ENCODE data around the gene TMEM47. TPM values are rescaled to one million over a fixed set of nuclear protein-coding genes. Genes with fewer than 3 reads are reported as not detected.

Gene TMEM47
- total and polyA plus RNA-seq, 2 of the 4 experiments (the other 2 are of a cell fraction), result 51.5 to 105 TPM

- Histone ChIP-seq H3K27ac (ENCODE audit: insufficient read depth, low read length) (no peak overlapping the region), H4K91ac (ENCODE audit: insufficient read depth, low read depth, low read length) (no peak overlapping the region), H2AK9ac (replicated peaks; ENCODE audit: low read depth, low read length, poor library complexity) (no peak overlapping the region), H2AFZ (replicated peaks; ENCODE audit: low read length, poor library complexity) (no peak overlapping the region), H3K4ac (ENCODE audit: low read depth, low read length) (no peak overlapping the region), H3K4me3 (ENCODE audit: insufficient read depth, low read depth, low read length) (no peak overlapping the region), H3K79me1 (ENCODE audit: low read depth in 1 of 2, low read length in 2 of 2) (peaks cover 3 to 4% of the 10 kb centered on the region in 2 experiments; a peak in 2 of 4 replicates), H2BK20ac (ENCODE audit: low read depth, low read length) (no peak overlapping the region), H3K14ac (replicated peaks; ENCODE audit: low read depth, low read length) (no peak overlapping the region), H2BK15ac (ENCODE audit: low read depth, low read length) (no peak overlapping the region), H3K9me3 (ENCODE audit: control insufficient read depth, insufficient read depth, low read length) (no peaks in the 10 kb centered on the region), H4K5ac (ENCODE audit: low read depth, low read length) (no peak overlapping the region), H4K20me1 (ENCODE audit: insufficient read depth, low read length) (no peaks in the 10 kb centered on the region), H3K18ac (ENCODE audit: low read depth, low read length) (no peak overlapping the region), H2BK5ac (ENCODE audit: low read depth, low read length, poor library complexity, severe bottlenecking) (no peak overlapping the region), H3K9me1 (ENCODE audit: insufficient read depth, low read length) (0 out of 2 replicates have a peak, but pooled peaks cover 2% of the 10 kb centered on the region), H4K8ac (ENCODE audit: low read depth in 2 of 2, low read length in 2 of 2) (no peak overlapping the region), H3K4me2 (ENCODE audit: low read depth, low read length) (no peak overlapping the region), H3K56ac (ENCODE audit: extremely low read depth, insufficient read depth, low read length) (no peak overlapping the region), H3K9ac (ENCODE audit: low read depth, low read length) (no peak overlapping the region), H2AK5ac (ENCODE audit: low read depth, low read length) (no peak overlapping the region), H3K23ac (ENCODE audit: low read depth, low read length) (no peak overlapping the region), H3K4me1 (ENCODE audit: control insufficient read depth, insufficient read depth, low read length) (peaks cover 4% of the 10 kb centered on the region; the same call in 1 of the 2 replicates), H3K27me3 (ENCODE audit: control insufficient read depth, insufficient read depth, low read length) (no peaks in the 10 kb centered on the region), H3K36me3 (ENCODE audit: control insufficient read depth, insufficient read depth, low read length) (peaks cover 5% of the 10 kb centered on the region), H2BK120ac (ENCODE audit: low read depth, low read length) (no peak overlapping the region)
- intact Hi-C loops (cut with micrococcal nuclease), result no loop called here
- ATAC-seq (ENCODE audit: low read depth) (no peak), DNase-seq (peak; percentile 28)
- in situ Hi-C loops (cut with MboI; ENCODE audit: low sequenced_read_pairs), result no loop called here
- no TSS peak for BruUV-seq (replicated peaks)
- CTCF ChIA-PET, result interaction anchor here (0.6 kb wide), 1 partner anchor 11 kb away, joined by 3 read pairs; no protein-coding TSS in a partner anchor
- no CpG with 5 or more reads among the region's 2 CpGs for WGBS, 2 experiments (ENCODE audit: extremely low coverage in 2 of 2, insufficient read length in 1 of 2)
- dilution Hi-C loops (cut with HindIII; ENCODE audit: low sequenced_read_pairs, unreplicated experiment), result no loop called here
- TF ChIP-seq, protein P1, sequence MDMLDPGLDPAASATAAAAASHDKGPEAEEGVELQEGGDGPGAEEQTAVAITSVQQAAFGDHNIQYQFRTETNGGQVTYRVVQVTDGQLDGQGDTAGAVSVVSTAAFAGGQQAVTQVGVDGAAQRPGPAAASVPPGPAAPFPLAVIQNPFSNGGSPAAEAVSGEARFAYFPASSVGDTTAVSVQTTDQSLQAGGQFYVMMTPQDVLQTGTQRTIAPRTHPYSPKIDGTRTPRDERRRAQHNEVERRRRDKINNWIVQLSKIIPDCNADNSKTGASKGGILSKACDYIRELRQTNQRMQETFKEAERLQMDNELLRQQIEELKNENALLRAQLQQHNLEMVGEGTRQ (IDR thresholded peaks at IDR 0.05; ENCODE audit: low read depth, low read length), result no peak
- TF ChIP-seq NFE2L2 (IDR thresholded peaks at IDR 0.05; ENCODE audit: low read depth, low read length), result no peak
- TF ChIP-seq ELK1 (IDR thresholded peaks at IDR 0.05; ENCODE audit: borderline replicate concordance, low read depth, low read length), result no peak
- POLR2A ChIA-PET (ENCODE audit: unreplicated experiment), result no interaction called here
Measured at GRCh38 chrX:34634349-34634748, 22.7 kb downstream of the TMEM47 start.

Data from IMR-90 (cell line).